ENCODE results near the gene ABCA4.
"Not testable (repeated sequence)": the region's sequence is repeated elsewhere in the genome, so short reads cannot be mapped to it uniquely, and the experiment has no call there.

ABCA4 gene

GRCh38 chr1:94153133-94153532 is 32.2 kb upstream of the ABCA4 start:
- no peaks in the 10 kb centered on the region for H3K79me2 ChIP-seq (ENCODE audit: low read length)
- H3K9ac ChIP-seq (ENCODE audit: low read length), result no peak overlapping the region
- H3K9me2 ChIP-seq (replicated peaks; ENCODE audit: insufficient read depth, low read length), result no peaks in the 10 kb centered on the region
- TF ChIP-seq EZH2 (optimal IDR thresholded peaks at IDR 0.05; ENCODE audit: low read depth, low read length), result no peak
- no peak for TF ChIP-seq EZH2phosphoT487 (IDR thresholded peaks at IDR 0.05; ENCODE audit: low read length)
- no peaks in the 10 kb centered on the region for H3K27me3 ChIP-seq (replicated peaks; ENCODE audit: insufficient read depth, low read length)
- no peak for DNase-seq
- no peak overlapping the region for H3K4me2 ChIP-seq (ENCODE audit: low read depth, low read length)
- H3K4me1 ChIP-seq (ENCODE audit: low read length), result no peaks in the 10 kb centered on the region
- no peaks in the 10 kb centered on the region for H3K36me3 ChIP-seq (replicated peaks; ENCODE audit: insufficient read depth, low read length)
- no peaks in the 10 kb centered on the region for H3F3A ChIP-seq (ENCODE audit: insufficient read depth, low read length)
- H4K20me1 ChIP-seq (ENCODE audit: insufficient read depth, low read length), result no peaks in the 10 kb centered on the region
- H2AFZ ChIP-seq (ENCODE audit: low read length), result no peak overlapping the region
- no peaks in the 10 kb centered on the region for H3K9me3 ChIP-seq (replicated peaks; ENCODE audit: insufficient read depth, low read length)
- H3K27ac ChIP-seq (ENCODE audit: low read length), result no peak overlapping the region
- no peak overlapping the region for H3K4me3 ChIP-seq (ENCODE audit: low read length)

GRCh38 chr1:94149166-94149565 is 28.2 kb upstream of the ABCA4 start:
- H3K79me2 ChIP-seq (ENCODE audit: low read length); H3K4me2 ChIP-seq (ENCODE audit: low read depth, low read length); H2AFZ ChIP-seq (ENCODE audit: low read length); H3K27me3 ChIP-seq (replicated peaks; ENCODE audit: insufficient read depth, low read length); H3K9ac ChIP-seq (ENCODE audit: low read length); DNase-seq; H3K9me3 ChIP-seq (replicated peaks; ENCODE audit: insufficient read depth, low read length); H4K20me1 ChIP-seq (ENCODE audit: insufficient read depth, low read length); H3K4me3 ChIP-seq (ENCODE audit: low read length); H3K4me1 ChIP-seq (ENCODE audit: low read length); H3K27ac ChIP-seq (ENCODE audit: low read length); H3F3A ChIP-seq (ENCODE audit: insufficient read depth, low read length); H3K36me3 ChIP-seq (replicated peaks; ENCODE audit: insufficient read depth, low read length); H3K9me2 ChIP-seq (replicated peaks; ENCODE audit: insufficient read depth, low read length): not testable (repeated sequence)

DNA sequence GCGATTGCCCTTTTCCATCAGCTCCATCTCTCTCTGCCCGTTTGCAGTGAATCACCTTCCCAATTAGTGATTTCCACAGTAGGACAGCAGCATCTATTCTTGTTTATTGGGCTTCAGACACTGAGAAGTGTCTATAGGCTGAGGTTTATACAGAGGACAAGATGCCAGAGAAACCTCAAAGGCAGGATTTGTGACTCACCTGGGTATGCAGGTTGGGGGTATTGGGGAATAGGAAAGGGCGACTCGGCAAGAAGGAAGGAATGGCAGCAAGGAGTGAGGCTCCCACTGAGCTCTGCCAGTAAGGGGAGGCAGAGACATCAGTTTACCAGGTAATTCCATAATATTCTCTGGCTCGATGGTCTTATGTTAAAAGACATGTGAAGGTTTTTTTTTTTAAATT is 25.3 kb upstream of the ABCA4 start:
- Histone ChIP-seq H3F3A (ENCODE audit: insufficient read depth, low read length) (no peaks in the 10 kb centered on the region), H3K79me2 (ENCODE audit: low read length) (no peaks in the 10 kb centered on the region), H3K27ac (ENCODE audit: low read length) (no peak overlapping the region), H3K9me2 (replicated peaks; ENCODE audit: insufficient read depth, low read length) (no peaks in the 10 kb centered on the region), H4K20me1 (ENCODE audit: insufficient read depth, low read length) (no peaks in the 10 kb centered on the region), H3K9ac (ENCODE audit: low read length) (no peak overlapping the region), H3K9me3 (replicated peaks; ENCODE audit: insufficient read depth, low read length) (no peaks in the 10 kb centered on the region), H3K4me2 (ENCODE audit: low read depth, low read length) (no peak overlapping the region), H3K4me1 (ENCODE audit: low read length) (no peaks in the 10 kb centered on the region), H3K4me3 (ENCODE audit: low read length) (no peak overlapping the region), H3K27me3 (replicated peaks; ENCODE audit: insufficient read depth, low read length) (no peaks in the 10 kb centered on the region), H3K36me3 (replicated peaks; ENCODE audit: insufficient read depth, low read length) (no peaks in the 10 kb centered on the region), H2AFZ (ENCODE audit: low read length) (no peak overlapping the region)
- DNase-seq, result no peak
- TF ChIP-seq EZH2phosphoT487 (IDR thresholded peaks at IDR 0.05; ENCODE audit: low read length) (no peak), EZH2 (optimal IDR thresholded peaks at IDR 0.05; ENCODE audit: low read depth, low read length) (no peak), CTCF (IDR thresholded peaks at IDR 0.05; ENCODE audit: low read length) (no peak)

DNA sequence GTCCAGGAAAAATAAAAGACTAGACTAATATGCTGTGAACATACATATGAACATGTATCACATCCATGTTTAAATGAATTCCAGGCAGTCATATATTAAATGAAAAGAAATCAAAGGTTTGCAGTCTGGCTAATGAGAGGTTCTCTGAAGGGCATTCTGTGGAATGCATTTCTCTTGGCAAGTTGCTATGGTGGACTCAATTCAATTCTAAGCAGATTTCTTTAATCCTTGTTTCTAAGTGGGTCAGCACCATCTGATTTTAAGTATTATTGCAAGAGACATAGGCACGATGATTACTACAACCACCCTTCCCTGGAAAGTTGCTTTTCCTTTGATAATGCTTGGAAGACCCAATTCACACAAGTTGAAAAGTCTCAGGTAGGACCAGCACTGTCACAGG is 23.9 kb upstream of the ABCA4 start:
- H3K4me3 ChIP-seq (ENCODE audit: low read length), result no peak overlapping the region
- TF ChIP-seq EZH2 (optimal IDR thresholded peaks at IDR 0.05; ENCODE audit: low read depth, low read length) (no peak), CTCF (IDR thresholded peaks at IDR 0.05; ENCODE audit: low read length) (no peak), EZH2phosphoT487 (IDR thresholded peaks at IDR 0.05; ENCODE audit: low read length) (no peak)
- H2AFZ ChIP-seq (ENCODE audit: low read length), result no peak overlapping the region

More for the DNA sequence above, 23.9 kb upstream of the ABCA4 start:
- Histone ChIP-seq H3K27ac (ENCODE audit: low read length) (no peak overlapping the region), H3K79me2 (ENCODE audit: low read length) (no peaks in the 10 kb centered on the region), H3K9me2 (replicated peaks; ENCODE audit: insufficient read depth, low read length) (no peaks in the 10 kb centered on the region), H4K20me1 (ENCODE audit: insufficient read depth, low read length) (no peaks in the 10 kb centered on the region), H3K9ac (ENCODE audit: low read length) (no peak overlapping the region), H3K4me1 (ENCODE audit: low read length) (no peaks in the 10 kb centered on the region), H3K4me2 (ENCODE audit: low read depth, low read length) (no peak overlapping the region), H3K9me3 (replicated peaks; ENCODE audit: insufficient read depth, low read length) (no peaks in the 10 kb centered on the region), H3K36me3 (replicated peaks; ENCODE audit: insufficient read depth, low read length) (no peaks in the 10 kb centered on the region), H3F3A (ENCODE audit: insufficient read depth, low read length) (no peaks in the 10 kb centered on the region), H3K27me3 (replicated peaks; ENCODE audit: insufficient read depth, low read length) (no peaks in the 10 kb centered on the region)
- no peak for DNase-seq
